ENCODE data around the gene MAPKAP1. TPM values are rescaled to one million over a fixed set of nuclear protein-coding genes. Genes with fewer than 3 reads are reported as not detected.

The MAPKAP1 gene
- total and polyA plus RNA-seq, 2 of the 13 experiments (the other 11 are each of a cell fraction or from before 2014, with no cell fraction given): 45.0 to 64.3 TPM

DNA sequence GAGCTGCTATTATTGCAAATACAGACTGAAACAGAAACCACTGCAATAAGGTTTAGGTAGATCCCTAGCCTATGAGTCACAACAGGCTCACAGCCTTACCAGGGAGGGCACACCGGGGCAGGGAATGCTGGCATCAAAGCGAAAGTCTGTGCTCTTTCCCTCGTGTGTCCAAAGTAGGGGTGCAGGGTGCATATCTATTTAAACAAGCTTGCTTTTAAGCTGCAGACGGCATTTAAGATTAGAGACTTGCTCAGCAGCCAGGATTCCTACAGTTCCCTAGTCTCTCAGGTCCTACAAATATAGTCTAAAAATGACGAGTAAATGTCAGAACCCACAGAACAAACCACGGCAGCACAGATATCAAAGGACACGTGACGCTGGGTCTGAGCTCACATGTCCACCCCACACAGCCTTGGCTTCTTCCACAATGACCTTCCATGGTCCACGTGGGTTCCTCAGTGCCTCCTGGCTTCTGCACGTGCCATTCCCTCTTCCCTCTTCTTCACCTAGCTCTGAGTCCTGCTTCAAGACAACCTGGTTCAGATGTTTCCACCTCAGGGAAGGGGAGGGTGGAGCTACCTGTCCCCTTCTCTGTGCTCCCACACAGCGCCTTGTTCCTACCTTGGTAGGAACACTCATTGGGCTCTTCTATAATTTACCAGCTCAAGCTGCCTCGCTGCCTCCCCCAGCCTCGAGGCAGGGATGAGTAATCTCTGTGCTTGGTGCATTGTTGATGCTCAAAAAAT, 193.2 kb downstream of the MAPKAP1 start (continued):
- TF ChIP-seq, protein P1, sequence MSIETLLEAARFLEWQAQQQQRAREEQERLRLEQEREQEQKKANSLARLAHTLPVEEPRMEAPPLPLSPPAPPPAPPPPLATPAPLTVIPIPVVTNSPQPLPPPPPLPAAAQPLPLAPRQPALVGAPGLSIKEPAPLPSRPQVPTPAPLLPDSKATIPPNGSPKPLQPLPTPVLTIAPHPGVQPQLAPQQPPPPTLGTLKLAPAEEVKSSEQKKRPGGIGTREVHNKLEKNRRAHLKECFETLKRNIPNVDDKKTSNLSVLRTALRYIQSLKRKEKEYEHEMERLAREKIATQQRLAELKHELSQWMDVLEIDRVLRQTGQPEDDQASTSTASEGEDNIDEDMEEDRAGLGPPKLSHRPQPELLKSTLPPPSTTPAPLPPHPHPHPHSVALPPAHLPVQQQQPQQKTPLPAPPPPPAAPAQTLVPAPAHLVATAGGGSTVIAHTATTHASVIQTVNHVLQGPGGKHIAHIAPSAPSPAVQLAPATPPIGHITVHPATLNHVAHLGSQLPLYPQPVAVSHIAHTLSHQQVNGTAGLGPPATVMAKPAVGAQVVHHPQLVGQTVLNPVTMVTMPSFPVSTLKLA (IDR thresholded peaks at IDR 0.05): peak; percentile 95
- TF ChIP-seq RAD51 (IDR thresholded peaks at IDR 0.05; ENCODE audit: borderline replicate concordance) (peak; percentile 34; the same call in 1 of the 2 replicates), FOSL2 (CRISPR knock-in tag; IDR thresholded peaks at IDR 0.05) (peak; percentile 85), BHLHE40 (IDR thresholded peaks at IDR 0.05; ENCODE audit: low read length) (peak; percentile 84), TOE1 (CRISPR knock-in tag; IDR thresholded peaks at IDR 0.05) (no peak), SALL1 (CRISPR knock-in tag; IDR thresholded peaks at IDR 0.05) (0 out of 2 replicates have a peak, but pooled peaks have one; percentile 9), ZNF644 (CRISPR knock-in tag; IDR thresholded peaks at IDR 0.05; ENCODE audit: low read depth) (0 out of 2 replicates have a peak, but pooled peaks have one; percentile 14), ZNF441 (CRISPR knock-in tag; IDR thresholded peaks at IDR 0.05; ENCODE audit: borderline replicate concordance) (no peak), ATF4 (CRISPR knock-in tag; IDR thresholded peaks at IDR 0.05) (no peak), ASH2L (IDR thresholded peaks at IDR 0.05; ENCODE audit: insufficient read length, low read depth, low read length) (peak; percentile 17), MBNL3 (CRISPR knock-in tag; conservative IDR thresholded peaks at IDR 0.05) (no peak), SAP130 (CRISPR knock-in tag; IDR thresholded peaks at IDR 0.05; ENCODE audit: low read depth) (peak; percentile 27; the same call in 1 of the 2 replicates), ARNTL (CRISPR knock-in tag; IDR thresholded peaks at IDR 0.05) (peak; percentile 70; the same call in 1 of the 2 replicates), MED1 (CRISPR knock-in tag; IDR thresholded peaks at IDR 0.05) (0 out of 2 replicates have a peak, but pooled peaks have one; percentile 15), ZFP41 (CRISPR knock-in tag; IDR thresholded peaks at IDR 0.05; ENCODE audit: borderline replicate concordance) (no peak), TCF7 (IDR thresholded peaks at IDR 0.05; ENCODE audit: low read depth) (peak; percentile 38; the same call in 1 of the 2 replicates), HIC2 (CRISPR knock-in tag; IDR thresholded peaks at IDR 0.05; ENCODE audit: low read depth) (peak; percentile 68; the same call in 1 of the 2 replicates), SUZ12 (IDR thresholded peaks at IDR 0.05; ENCODE audit: low read depth, low read length) (no peak), ZNF329 (CRISPR knock-in tag; IDR thresholded peaks at IDR 0.05; ENCODE audit: low read depth) (no peak), KDM1A (CRISPR knock-in tag; IDR thresholded peaks at IDR 0.05) (no peak)
- TF ChIP-seq, protein P2, sequence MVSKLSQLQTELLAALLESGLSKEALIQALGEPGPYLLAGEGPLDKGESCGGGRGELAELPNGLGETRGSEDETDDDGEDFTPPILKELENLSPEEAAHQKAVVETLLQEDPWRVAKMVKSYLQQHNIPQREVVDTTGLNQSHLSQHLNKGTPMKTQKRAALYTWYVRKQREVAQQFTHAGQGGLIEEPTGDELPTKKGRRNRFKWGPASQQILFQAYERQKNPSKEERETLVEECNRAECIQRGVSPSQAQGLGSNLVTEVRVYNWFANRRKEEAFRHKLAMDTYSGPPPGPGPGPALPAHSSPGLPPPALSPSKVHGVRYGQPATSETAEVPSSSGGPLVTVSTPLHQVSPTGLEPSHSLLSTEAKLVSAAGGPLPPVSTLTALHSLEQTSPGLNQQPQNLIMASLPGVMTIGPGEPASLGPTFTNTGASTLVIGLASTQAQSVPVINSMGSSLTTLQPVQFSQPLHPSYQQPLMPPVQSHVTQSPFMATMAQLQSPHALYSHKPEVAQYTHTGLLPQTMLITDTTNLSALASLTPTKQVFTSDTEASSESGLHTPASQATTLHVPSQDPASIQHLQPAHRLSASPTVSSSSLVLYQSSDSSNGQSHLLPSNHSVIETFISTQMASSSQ (IDR thresholded peaks at IDR 0.05; ENCODE audit: low read depth): no peak
- TF ChIP-seq, protein P2 (CRISPR knock-in tag; IDR thresholded peaks at IDR 0.05; ENCODE audit: borderline replicate concordance): 0 out of 2 replicates have a peak, but pooled peaks have one; percentile 45

Measured in HepG2 (cell line).